ENCODE results near the gene ARHGAP11A.

DNA sequence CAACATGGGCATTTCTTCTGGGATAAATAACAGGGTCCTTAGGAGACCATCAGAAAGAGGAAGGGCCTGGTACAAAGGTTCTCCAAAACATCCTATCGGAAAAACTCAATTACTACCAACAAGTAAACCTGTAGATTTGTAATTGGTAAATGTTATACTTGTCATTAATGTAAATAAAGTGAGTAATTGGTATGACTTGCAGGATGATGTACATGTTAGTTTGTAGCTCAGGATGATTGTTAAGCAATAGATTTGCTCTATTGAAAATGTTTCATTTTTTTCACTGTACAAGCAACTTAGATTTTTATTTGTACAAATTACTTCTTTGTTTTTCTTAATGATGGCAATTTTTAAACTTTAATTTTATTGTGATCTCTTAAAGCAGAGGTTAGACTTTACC lies 22.4 kb downstream of the ARHGAP11A start:
- TF ChIP-seq ZNF384 (IDR thresholded peaks at IDR 0.05): no peak
- TF ChIP-seq SP1 (IDR thresholded peaks at IDR 0.05): no peak
